CD14-positive monocyte (primary cell): ENCODE measurements around the gene ATXN1. TPM values are rescaled to one million over a fixed set of nuclear protein-coding genes. Genes with fewer than 3 reads are reported as not detected.

Experiments
- DNase-seq, 3 donors: peaks; one replicate each; pipeline ENCODE4 v3.0.0-alpha.2; 2011 to 2022
- H2AFZ ChIP-seq: 2 replicates; pipeline ENCODE4 v1.6.0; 2012; ENCODE audit warnings: mild to moderate bottlenecking, low read depth, low read length, inconsistent platforms; ENCODE audit not compliant: insufficient read depth, poor library complexity, severe bottlenecking
- H3K27ac ChIP-seq, 2 donors: 1 replicate in 1 of 2; 2 replicates in 1 of 2; pipeline ENCODE4 v1.5.1; 2012 to 2013; ENCODE audit warnings: low read length in 2 of 2, control low read depth in 1 of 2, inconsistent platforms in 1 of 2, low read depth in 1 of 2, mild to moderate bottlenecking in 1 of 2
- H3K27me3 ChIP-seq, 2 donors: one replicate each; pipeline versions ENCODE4 v1.6.0 to v1.6.1; 2011 to 2013; ENCODE audit warnings: low read length in 2 of 2; ENCODE audit not compliant: control insufficient read depth in 2 of 2, insufficient read depth in 2 of 2
- H3K36me3 ChIP-seq, 2 donors: replicated peaks in 1 of 2; 1 replicate in 1 of 2; 2 replicates in 1 of 2; pipeline versions ENCODE4 v1.5.1 to v1.6.1; 2012 to 2013; ENCODE audit warnings: low read length in 2 of 2, control low read depth in 1 of 2, inconsistent platforms in 1 of 2, mild to moderate bottlenecking in 1 of 2; ENCODE audit not compliant: insufficient read depth in 2 of 2, control insufficient read depth in 1 of 2
- H3K4me1 ChIP-seq, 2 donors: 1 replicate in 1 of 2; 2 replicates in 1 of 2; pipeline versions ENCODE4 v1.5.1 to v1.6.1; 2012 to 2013; ENCODE audit warnings: low read length in 2 of 2, control low read depth in 1 of 2, inconsistent platforms in 1 of 2, mild to moderate bottlenecking in 1 of 2, moderate library complexity in 1 of 2; ENCODE audit not compliant: insufficient read depth in 2 of 2, control insufficient read depth in 1 of 2
- H3K4me2 ChIP-seq: replicated peaks from 2 replicates; pipeline ENCODE3; 2012; ENCODE audit warnings: low read length, moderate library complexity, mild to moderate bottlenecking; ENCODE audit not compliant: poor library complexity, severe bottlenecking; ENCODE audit errors: extremely low read depth
- H3K4me3 ChIP-seq, 3 experiments: fragments of 200-600 bp in 1 of 3; sonication (generic) in 1 of 3; replicated peaks in 1 of 3; 1 replicate in 2 of 3; 2 replicates in 1 of 3; pipeline ENCODE4 v1.5.1; 2011 to 2013; ENCODE audit warnings: low read length in 3 of 3, mild to moderate bottlenecking in 3 of 3, control low read depth in 2 of 3, low read depth in 2 of 3, inconsistent platforms in 1 of 3, moderate library complexity in 1 of 3
- H3K79me2 ChIP-seq: 2 replicates; pipeline ENCODE4 v1.6.0; 2012; ENCODE audit warnings: mild to moderate bottlenecking, control low read depth, inconsistent platforms, low read length, moderate library complexity; ENCODE audit not compliant: insufficient read depth
- H3K9ac ChIP-seq: 2 replicates; pipeline ENCODE4 v1.6.0; 2017; ENCODE audit warnings: low read length, mild to moderate bottlenecking; ENCODE audit not compliant: insufficient read depth, poor library complexity, severe bottlenecking
- H3K9me3 ChIP-seq, 2 donors: replicated peaks in 1 of 2; 1 replicate in 1 of 2; 2 replicates in 1 of 2; pipeline versions ENCODE4 v1.5.1 to v1.6.1; 2012 to 2013; ENCODE audit warnings: low read length in 2 of 2, control low read depth in 1 of 2; ENCODE audit not compliant: control insufficient read depth in 1 of 2, insufficient read depth in 1 of 2
- H4K20me1 ChIP-seq: 2 replicates; pipeline ENCODE4 v1.6.0; 2012; ENCODE audit warnings: mild to moderate bottlenecking, low read length, control low read depth, moderate library complexity; ENCODE audit not compliant: insufficient read depth
- H3K27ac Mint-ChIP-seq, 7 donors: one replicate each; pipeline ENCODE4 v1.8.0; 2020; ENCODE audit warnings: mild to moderate bottlenecking in 7 of 7, mixed read lengths in 7 of 7, moderate library complexity in 6 of 7, inconsistent platforms in 2 of 7
- H3K27me3 Mint-ChIP-seq, 3 donors: one replicate each; pipeline ENCODE4 v1.8.0; 2021 to 2022; ENCODE audit warnings: low read depth in 3 of 3, mild to moderate bottlenecking in 3 of 3, mixed read lengths in 3 of 3, moderate library complexity in 3 of 3, inconsistent platforms in 1 of 3
- H3K36me3 Mint-ChIP-seq, 2 donors: one replicate each; pipeline ENCODE4 v1.8.0; 2020; ENCODE audit warnings: mixed read lengths in 2 of 2, inconsistent platforms in 1 of 2, mild to moderate bottlenecking in 1 of 2
- H3K4me1 Mint-ChIP-seq: one replicate; pipeline ENCODE4 v1.8.0; 2020; ENCODE audit warnings: mild to moderate bottlenecking, mixed read lengths
- H3K4me3 Mint-ChIP-seq, 2 donors: one replicate each; pipeline ENCODE4 v1.8.0; 2020; ENCODE audit warnings: mild to moderate bottlenecking in 2 of 2, mixed read lengths in 2 of 2, moderate library complexity in 1 of 2
- H3K9me3 Mint-ChIP-seq, 7 donors: one replicate each; pipeline ENCODE4 v1.8.0; 2020 to 2022; ENCODE audit warnings: mixed read lengths in 7 of 7, mild to moderate bottlenecking in 6 of 7, moderate library complexity in 6 of 7, inconsistent platforms in 2 of 7
- CTCF ChIP-seq: fragments of 200-600 bp; IDR thresholded peaks from one replicate; pipeline ENCODE4 v1.8.0; 2022; ENCODE audit warnings: antibody characterized with exemption, mild to moderate bottlenecking
- WGBS: methylation state at CpG from one replicate; pipeline ENCODE4 v1.1.5; 2013; ENCODE audit warnings: missing lambda C conversion rate; ENCODE audit not compliant: insufficient coverage; 5-methylcytosine and 5-hydroxymethylcytosine counted together
- intact Hi-C, 2 donors: fragments of 100-400 bp; cut with micrococcal nuclease; formaldehyde crosslinking; loops; one replicate each; pipeline versions ENCODE4 v1.15.0 to v1.15.1; 2023
- polyA plus RNA-seq, 3 donors: library from polyadenylated mRNA; depleted of rRNA in 1 of 3; unstranded in 2 of 3; stranded (reverse) in 1 of 3; fragments of 300-500 nt in 2 of 3; fragments of >200 nt in 1 of 3; fragmentation: Illumina TruSeq in 2 of 3; gene quantifications; 1 replicate in 2 of 3; 2 replicates in 1 of 3; pipeline ENCODE4 v1.2.3, GENCODE V29; 2012 to 2021

The ATXN1 gene
- polyA plus RNA-seq, 3 donors: 8.8 to 19.1 (median 10.9) TPM

- intact Hi-C loops: no loop called here
- Histone ChIP-seq H3K79me2 (no peaks in the 10 kb centered on the region), H4K20me1 (peaks cover 20% of the 10 kb centered on the region), H3K4me1 (no peaks in the 10 kb centered on the region), H3K9me3 (no peaks in the 10 kb centered on the region), H3K27me3 (no peaks in the 10 kb centered on the region), H3K4me3 (no peak overlapping the region), H3K4me2 (no peak overlapping the region), H3K9ac (no peak overlapping the region), H2AFZ (no peak overlapping the region), H3K27ac (no peak overlapping the region), H3K36me3 (no peaks in the 10 kb centered on the region)
- H3K4me3 Mint-ChIP-seq: no peak overlapping the region
- H3K36me3 Mint-ChIP-seq: peaks cover 32 to 33% of the 10 kb centered on the region in 2 donors
- no peak for TF ChIP-seq CTCF
- no peaks in the 10 kb centered on the region for H3K9me3 Mint-ChIP-seq
- WGBS: 100% methylated on average over 8 of the region's 11 CpGs
- H3K4me1 Mint-ChIP-seq: peaks cover 13% of the 10 kb centered on the region
- no peak overlapping the region for H3K27ac Mint-ChIP-seq
- no peak for DNase-seq
- peaks cover 0 to 1% (median 0%) of the 10 kb centered on the region in 3 donors for H3K27me3 Mint-ChIP-seq
Measured at GRCh38 chr6:16433338-16433890, 327.8 kb downstream of the ATXN1 start.

- intact Hi-C loops: no loop called here
- no peaks in the 10 kb centered on the region for H3K27me3 ChIP-seq
- no peak overlapping the region for H3K27ac ChIP-seq
- H3K27ac Mint-ChIP-seq: no peak overlapping the region
- no peak overlapping the region for H2AFZ ChIP-seq
- H3K36me3 ChIP-seq: peaks cover 0 to 3% of the 10 kb centered on the region in 2 donors
- no peak for DNase-seq
- no peak overlapping the region for H3K4me3 ChIP-seq
- H3K9ac ChIP-seq: no peak overlapping the region
- no peak for TF ChIP-seq CTCF
- peaks cover 13% of the 10 kb centered on the region for H4K20me1 ChIP-seq
- H3K4me3 Mint-ChIP-seq: no peak overlapping the region
- H3K36me3 Mint-ChIP-seq: peaks cover 31 to 32% of the 10 kb centered on the region in 2 donors
- no peaks in the 10 kb centered on the region for H3K79me2 ChIP-seq
- 93% methylated on average over 3 of the region's 6 CpGs for WGBS
- no peaks in the 10 kb centered on the region for H3K9me3 Mint-ChIP-seq
- H3K4me1 Mint-ChIP-seq: peaks cover 13% of the 10 kb centered on the region
- H3K4me2 ChIP-seq: no peak overlapping the region
- H3K27me3 Mint-ChIP-seq: peaks cover 0 to 1% (median 0%) of the 10 kb centered on the region in 3 donors
- H3K9me3 ChIP-seq: no peaks in the 10 kb centered on the region
- H3K4me1 ChIP-seq: no peaks in the 10 kb centered on the region
Measured at GRCh38 chr6:16432075-16433032, 328.9 kb downstream of the ATXN1 start.
